Jurkat, Clone E6-1 (cell line): Measurements from ENCODE around the gene EME1.
"Not testable (repeated sequence)": the region's sequence is repeated elsewhere in the genome, so short reads cannot be mapped to it uniquely, and the experiment has no call there.

Experiments
- DNase-seq: peaks from one replicate; pipeline ENCODE4 v3.0.0-alpha.2; 2011; ENCODE audit warnings: low read depth, low spot score
- H3K4me3 ChIP-seq: 2 replicates; pipeline ENCODE4 v1.5.1; 2011; ENCODE audit warnings: mild to moderate bottlenecking, low read length, control low read depth, moderate library complexity

EME1 gene

GRCh38 chr17:50420419-50421112, 47.5 kb downstream of the EME1 start:
- H3K4me3 ChIP-seq, result no peak overlapping the region
- no peak for DNase-seq

DNA sequence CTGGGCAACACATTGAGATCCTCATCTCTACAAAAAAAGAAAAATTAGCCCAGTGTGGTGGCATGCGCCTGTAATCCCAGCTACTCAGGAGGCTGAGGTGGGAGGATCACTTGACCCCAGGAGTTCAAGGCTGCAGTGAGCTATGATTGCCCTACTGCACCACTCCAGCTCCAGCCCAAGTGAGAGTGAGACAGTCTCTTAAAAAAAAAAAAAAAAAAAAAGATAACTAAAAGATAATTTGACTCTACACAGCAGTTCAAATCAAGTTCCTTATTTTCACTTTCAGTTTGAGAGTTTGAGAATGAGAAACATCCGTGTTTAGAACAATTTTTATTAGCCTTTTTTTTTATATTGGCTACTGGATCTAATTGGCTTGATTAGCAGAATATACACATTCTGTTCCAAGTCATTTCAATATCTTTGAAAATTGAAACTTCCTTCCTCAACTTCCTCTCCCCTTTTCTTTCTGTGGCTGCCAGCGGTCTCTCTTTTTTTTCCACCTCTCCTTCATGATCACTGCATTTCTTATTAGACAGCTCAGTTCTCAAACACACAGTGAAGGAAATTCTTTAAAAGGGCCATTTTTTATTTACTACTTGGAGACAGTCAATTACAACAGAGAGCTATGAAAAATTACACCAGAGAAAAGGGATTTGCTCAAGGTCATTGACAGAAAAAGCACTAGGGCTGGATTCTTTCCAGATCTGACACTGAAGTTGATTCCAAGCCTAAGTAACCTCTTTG, 48.5 kb downstream of the EME1 start:
- peak; percentile 41 for DNase-seq
- peak overlapping the region; percentile 30 for H3K4me3 ChIP-seq

- DNase-seq, result no peak
- no peak overlapping the region for H3K4me3 ChIP-seq
These were observed 49.7 kb downstream of the EME1 start for GRCh38 chr17:50422738-50423137.

- no peak overlapping the region for H3K4me3 ChIP-seq
- peak; percentile 28 for DNase-seq
These were observed 50.6 kb downstream of the EME1 start for GRCh38 chr17:50423553-50424159.

DNA sequence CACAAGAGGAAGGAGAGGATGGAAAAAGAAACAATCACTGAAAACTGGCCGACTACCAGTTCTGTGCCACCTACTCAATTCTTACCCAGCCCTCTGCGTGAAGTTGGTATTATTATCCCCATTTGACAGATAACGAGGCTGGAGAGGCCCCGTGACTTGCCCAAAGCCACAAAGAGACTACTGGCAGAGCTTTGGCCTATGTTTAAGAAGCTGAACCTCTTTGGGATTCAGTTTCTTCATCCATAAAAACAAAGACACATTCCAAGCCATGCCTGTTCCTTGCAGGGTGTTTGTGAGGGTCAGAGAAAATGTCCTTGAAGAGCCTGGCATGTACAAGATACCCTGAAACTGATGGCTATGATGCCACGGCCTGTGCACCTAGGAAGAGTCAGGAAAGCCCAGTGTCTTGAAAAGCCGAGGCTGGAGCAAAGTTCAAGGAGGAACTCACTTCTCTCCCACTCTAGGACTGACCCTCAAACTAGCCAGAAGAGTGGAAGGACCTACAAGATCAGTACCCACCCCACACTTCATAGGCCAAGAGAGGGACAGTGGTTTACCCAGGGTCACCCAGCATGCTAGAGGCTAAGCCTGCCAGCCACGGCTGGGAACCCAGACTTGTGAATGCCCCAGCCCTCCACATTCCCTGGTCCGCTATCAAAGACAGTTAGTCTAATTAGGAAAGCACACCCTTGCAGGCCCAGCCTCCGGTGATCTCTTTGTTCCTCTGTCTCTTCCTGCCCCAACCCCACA, 51.4 kb downstream of the EME1 start:
- H3K4me3 ChIP-seq, result no peak overlapping the region
- DNase-seq, result no peak

- DNase-seq, result no peak
- peak overlapping the region; percentile 69 for H3K4me3 ChIP-seq
These were observed 52.1 kb downstream of the EME1 start for GRCh38 chr17:50424996-50425681.

DNA sequence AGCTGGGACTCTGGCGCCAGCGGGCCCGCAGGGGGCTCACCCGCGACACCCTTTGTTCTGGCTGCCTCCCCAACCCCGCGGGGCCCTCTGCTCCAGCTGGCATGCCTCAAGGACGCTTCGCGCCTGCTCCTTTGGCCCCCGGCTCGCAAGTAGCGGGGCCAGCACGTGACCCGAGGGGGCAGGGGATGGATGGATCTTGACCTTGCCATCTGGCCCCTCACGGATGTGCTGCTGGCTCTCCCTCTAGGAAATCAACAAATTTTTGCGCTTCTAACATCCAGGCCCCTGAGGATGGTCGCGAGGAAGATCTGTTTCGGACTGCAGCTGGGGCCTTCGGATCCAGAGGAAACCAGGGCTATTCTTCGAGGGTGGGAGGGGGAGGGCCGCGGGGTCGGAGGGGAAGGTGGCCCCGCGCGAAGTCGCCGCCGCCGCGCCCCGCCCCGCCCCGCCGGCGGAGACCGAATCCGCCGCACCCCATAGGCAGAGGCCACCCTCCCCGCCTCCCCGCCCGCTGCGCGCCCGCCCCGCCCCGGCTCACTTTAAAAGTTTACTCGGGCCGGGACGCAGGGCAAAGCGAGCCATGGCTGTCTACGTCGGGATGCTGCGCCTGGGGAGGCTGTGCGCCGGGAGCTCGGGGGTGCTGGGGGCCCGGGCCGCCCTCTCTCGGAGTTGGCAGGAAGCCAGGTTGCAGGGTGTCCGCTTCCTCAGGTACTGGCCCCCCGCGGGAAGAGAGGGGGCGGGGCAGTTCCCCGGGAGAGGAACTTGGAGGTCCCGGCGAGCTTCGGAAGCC, 52.8 kb downstream of the EME1 start, which contains the start of gene ACSF2:
ACSF2 (plus strand) TSS at position 537 of the 790 bp plus-strand sequence; CDS start at position 581, 44 bp downstream.
- peak within 1 kb of the TSS; percentile 69 for H3K4me3 ChIP-seq
- peak; percentile 20 for DNase-seq

GRCh38 chr17:50426472-50426782, 53.4 kb downstream of the EME1 start:
- H3K4me3 ChIP-seq, result peak overlapping the region; percentile 69
- no peak for DNase-seq

DNA sequence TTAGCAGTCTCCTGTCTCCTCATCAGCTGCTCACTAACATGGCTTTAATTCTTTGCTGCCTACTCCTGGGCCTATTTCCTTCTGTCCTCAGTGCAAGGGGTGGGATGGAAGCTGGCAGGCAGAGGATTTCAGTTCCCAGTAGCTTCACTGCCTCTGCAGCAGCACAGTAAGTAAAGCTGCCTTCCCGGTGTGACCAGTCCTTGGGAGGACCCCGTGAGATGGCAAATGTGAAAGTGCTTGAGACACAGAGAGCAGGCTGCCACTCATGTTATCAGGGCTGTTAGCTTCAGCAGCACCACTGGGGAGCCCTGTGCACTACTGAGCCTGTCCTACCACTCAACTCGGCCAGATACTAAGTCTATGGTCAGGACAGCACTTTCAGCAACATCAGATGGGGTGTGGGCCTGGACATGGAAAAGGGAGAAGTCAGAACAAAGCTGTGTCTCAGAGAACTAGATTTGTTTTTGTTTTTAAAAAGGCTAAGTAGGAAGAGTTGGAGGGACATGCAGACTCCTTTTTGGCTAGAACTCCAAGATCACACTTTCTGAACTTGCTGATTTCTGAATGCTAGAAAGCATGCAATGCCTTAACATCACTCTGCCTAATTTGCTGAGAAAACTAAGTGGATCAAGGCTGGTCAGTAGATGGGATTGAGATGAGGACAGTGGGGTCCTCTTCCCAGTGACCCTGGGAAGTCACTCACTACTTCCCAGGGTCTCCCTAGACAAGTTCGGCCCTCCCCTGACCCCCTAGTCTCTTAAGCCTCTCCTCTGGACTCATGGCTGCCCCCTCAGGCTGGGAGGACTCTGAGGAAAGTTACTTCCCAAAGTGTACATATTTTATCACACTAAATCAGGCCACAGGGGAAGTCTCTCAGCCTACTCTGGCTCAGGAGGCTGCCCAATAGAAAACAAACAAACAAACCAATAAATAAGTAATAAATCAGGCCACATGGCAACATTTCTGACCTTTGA, 54.1 kb downstream of the EME1 start:
- no peak for DNase-seq
- H3K4me3 ChIP-seq, result peak overlapping the region; percentile 69

DNA sequence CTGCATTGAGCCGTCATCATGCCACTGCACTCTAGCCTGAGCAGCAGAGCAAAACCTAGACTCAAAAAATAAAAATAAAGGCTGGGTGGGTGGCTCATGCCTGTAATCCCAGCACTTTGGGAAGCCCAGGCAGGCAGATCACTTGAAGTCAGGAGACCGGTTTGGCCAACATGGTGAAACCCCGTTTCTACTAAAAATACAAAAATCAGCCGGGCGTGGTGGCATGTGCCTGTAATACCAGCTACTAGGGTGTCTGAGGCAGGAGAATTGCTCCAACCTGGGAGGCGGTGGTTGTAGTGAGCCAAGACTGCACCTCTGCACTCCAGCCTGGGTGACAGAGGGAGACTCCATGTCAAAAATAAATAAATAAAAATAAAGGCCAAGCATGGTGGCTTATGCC, 55.1 kb downstream of the EME1 start:
- not testable (repeated sequence) for H3K4me3 ChIP-seq, DNase-seq

DNA sequence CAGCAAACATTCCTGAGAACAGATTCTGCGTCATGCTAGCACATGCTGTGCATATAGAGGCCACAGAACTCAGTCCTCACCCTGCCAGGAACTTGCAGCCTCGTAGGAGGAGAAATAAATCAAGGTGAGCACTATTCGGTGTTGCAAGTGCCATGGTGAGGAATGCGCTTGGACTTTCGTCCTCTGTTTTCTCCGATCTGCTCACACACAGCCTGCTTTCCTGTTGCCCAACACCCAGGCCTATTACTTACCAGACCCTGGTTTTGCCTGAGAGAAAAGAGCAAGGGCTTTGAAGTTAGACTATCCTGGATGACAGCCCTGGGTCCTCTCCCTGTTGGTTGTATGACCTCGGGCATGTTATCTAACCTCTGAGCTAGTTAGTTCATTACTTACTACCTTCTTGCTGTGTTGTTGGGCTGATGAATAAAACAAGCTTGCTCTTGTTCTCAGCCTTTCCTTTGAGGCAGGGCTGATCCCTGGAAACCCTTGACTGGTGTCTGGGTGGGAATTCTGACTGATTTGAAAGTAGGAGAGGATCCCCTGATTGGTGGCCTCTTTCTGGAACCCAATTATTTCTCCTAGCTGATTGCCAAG, 55.9 kb downstream of the EME1 start:
- no peak overlapping the region for H3K4me3 ChIP-seq
- DNase-seq, result no peak

DNA sequence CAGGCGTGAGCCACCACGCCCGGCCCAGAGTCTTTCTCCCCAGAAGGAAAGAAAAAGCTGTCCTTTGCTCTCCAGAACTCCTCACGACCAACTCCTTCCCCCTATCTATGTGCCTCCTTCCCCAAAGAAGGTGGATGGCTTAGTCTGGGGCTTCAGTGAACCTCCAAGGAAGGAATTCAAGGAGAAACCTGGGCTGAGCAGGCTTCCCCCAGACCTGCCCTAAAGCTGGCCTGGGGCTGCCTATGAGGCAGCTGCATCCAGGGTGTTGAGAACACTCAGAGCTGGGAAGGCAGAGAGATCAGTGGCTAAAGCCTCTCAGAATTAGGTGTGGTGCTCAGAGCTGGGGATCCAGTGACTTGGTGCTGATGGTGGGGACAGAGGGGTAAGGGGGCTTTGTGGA, 56.8 kb downstream of the EME1 start:
- H3K4me3 ChIP-seq, result no peak overlapping the region
- DNase-seq, result no peak
